Measurements from ENCODE around the gene RSPH1. TPM values are rescaled to one million over a fixed set of nuclear protein-coding genes. Genes with fewer than 3 reads are reported as not detected.

The RSPH1 gene
- under 1 TPM in 1 of 4 donors, not detected in 3; 0.29 TPM for total RNA-seq
- under 1 TPM in 1 of 3 donors, not detected in 2; 0.08 TPM for polyA plus RNA-seq
- long read RNA-seq, donor 1, result 0 reads
- long read RNA-seq, donor 2, result 0 reads

GRCh38 chr21:42496120-42496838, at the start of gene RSPH1:
Gene RSPH1 (minus strand): TSS chr21:42496224. CDS start chr21:42496186, 38 bp downstream.
- peak within 1 kb of the TSS; percentile 83 for H3K4me3 ChIP-seq
- 1% methylated on average over 57 to 58 of the region's 58 CpGs for WGBS, 3 donors
- no peaks in the 10 kb centered on the region for H3K36me3 ChIP-seq (ENCODE audit: insufficient read depth in 1 of 2, low read depth in 1 of 2)
- DNase-seq (peak; percentile 100), ATAC-seq (peak; percentile 99 to 100 (median 100))
- intact Hi-C loops (cut with DNase I), result no loop called here
- peak within 1 kb of the TSS; percentile 80 for H3K27ac ChIP-seq
- H3K9me3 ChIP-seq, result no peaks in the 10 kb centered on the region
- no peaks in the 10 kb centered on the region for H3K27me3 ChIP-seq (ENCODE audit: insufficient read depth in 3 of 3, low read length in 2 of 3)
- H3K4me1 ChIP-seq, result peaks cover 5% of the 10 kb centered on the region
- TF ChIP-seq CTCF (IDR thresholded peaks at IDR 0.05), result no peak

- peaks cover 2 to 85% of the 10 kb centered on the region in 2 donors for H3K36me3 ChIP-seq (ENCODE audit: insufficient read depth in 1 of 2, low read depth in 1 of 2)
- no peaks in the 10 kb centered on the region for H3K4me1 ChIP-seq
- intact Hi-C loops (cut with DNase I), result no loop called here
- ATAC-seq (no peak), DNase-seq (peak in 1 of 2 donors; percentile 29)
- H3K27ac ChIP-seq, result no peak overlapping the region
- H3K9me3 ChIP-seq, result no peaks in the 10 kb centered on the region
- WGBS, 3 donors, result 85 to 90% (median 87%) methylated on average over 8 of the region's 8 CpGs
- H3K4me3 ChIP-seq, result no peak overlapping the region
- no peak for TF ChIP-seq CTCF (IDR thresholded peaks at IDR 0.05)
- H3K27me3 ChIP-seq (ENCODE audit: insufficient read depth in 3 of 3, low read length in 2 of 3), result no peaks in the 10 kb centered on the region
These were observed 49.7 kb upstream of the RSPH1 start for GRCh38 chr21:42545745-42546144.

- intact Hi-C loops (cut with DNase I), result no loop called here
- Histone ChIP-seq H3K36me3 (ENCODE audit: insufficient read depth in 1 of 2, low read depth in 1 of 2) (peaks cover 2 to 89% of the 10 kb centered on the region in 2 donors), H3K27ac (no peak overlapping the region), H3K4me1 (no peaks in the 10 kb centered on the region), H3K9me3 (no peaks in the 10 kb centered on the region), H3K4me3 (no peak overlapping the region), H3K27me3 (ENCODE audit: insufficient read depth in 3 of 3, low read length in 2 of 3) (no peaks in the 10 kb centered on the region)
- 84 to 99% (median 94%) methylated on average over 4 of the region's 4 CpGs for WGBS, 3 donors
- ATAC-seq (no peak), DNase-seq (no peak)
- no peak for TF ChIP-seq CTCF (IDR thresholded peaks at IDR 0.05)
These were observed 49.3 kb upstream of the RSPH1 start for GRCh38 chr21:42545317-42545716.

GRCh38 chr21:42544544-42544943, 48.5 kb upstream of the RSPH1 start:
- intact Hi-C loops (cut with DNase I), result loop anchor here in 1 of 2 donors (5.0 kb wide), 1 partner anchor 48 kb away; no protein-coding TSS in a partner anchor
- DNase-seq, result no peak
- 72 to 83% (median 75%) methylated on average over 8 of the region's 8 CpGs for WGBS, 3 donors

More at GRCh38 chr21:42544544-42544943, 48.5 kb upstream of the RSPH1 start:
- no peak for TF ChIP-seq CTCF (IDR thresholded peaks at IDR 0.05)
- Histone ChIP-seq H3K4me1 (no peaks in the 10 kb centered on the region), H3K27me3 (ENCODE audit: insufficient read depth in 3 of 3, low read length in 2 of 3) (no peaks in the 10 kb centered on the region), H3K36me3 (ENCODE audit: insufficient read depth in 1 of 2, low read depth in 1 of 2) (peaks cover 2 to 95% of the 10 kb centered on the region in 2 donors), H3K9me3 (no peaks in the 10 kb centered on the region), H3K4me3 (no peak overlapping the region), H3K27ac (no peak overlapping the region)
- ATAC-seq, result no peak
